ENCODE data around the gene ITPR1. TPM values are rescaled to one million over a fixed set of nuclear protein-coding genes. Genes with fewer than 3 reads are reported as not detected.
"Not testable (repeated sequence)": the region's sequence is repeated elsewhere in the genome, so short reads cannot be mapped to it uniquely, and the experiment has no call there.

ITPR1 gene
- total RNA-seq: 84.5 and 85.2 TPM in 2 replicates

- intact Hi-C loops (cut with micrococcal nuclease): loop anchor here (1.0 to 10.0 kb wide), 19 partner anchors 11 to 1366 kb away; partner anchors contain the start of genes ARL8B, BHLHE40, CRBN and SETMAR
- peak within 1 kb of the TSS; percentile 91 for H3K27ac Mint-ChIP-seq
- no peaks in the 10 kb centered on the region for H3K9me3 Mint-ChIP-seq
- peaks cover 23% of the 10 kb centered on the region for H3K36me3 Mint-ChIP-seq (ENCODE audit: low read depth)
- DNase-seq: peak; percentile 99
- H3K4me1 Mint-ChIP-seq: peaks cover 39% of the 10 kb centered on the region
- H3K4me3 Mint-ChIP-seq: peak within 1 kb of the TSS; percentile 92
- H3K27me3 Mint-ChIP-seq: peaks cover 33% of the 10 kb centered on the region
Measured at GRCh38 chr3:4493014-4493940, at the start of gene ITPR1. Gene ITPR1 (plus strand): TSS chr3:4493348. CDS start chr3:4516492, 23,144 bp downstream.

- intact Hi-C loops (cut with micrococcal nuclease): no loop called here
- H3K36me3 Mint-ChIP-seq (ENCODE audit: low read depth): peaks cover 23% of the 10 kb centered on the region
- no peak for DNase-seq
- H3K4me3 Mint-ChIP-seq: no peak overlapping the region
- H3K9me3 Mint-ChIP-seq: no peaks in the 10 kb centered on the region
- H3K4me1 Mint-ChIP-seq: no peaks in the 10 kb centered on the region
- no peak overlapping the region for H3K27ac Mint-ChIP-seq
- H3K27me3 Mint-ChIP-seq: no peaks in the 10 kb centered on the region
Measured at GRCh38 chr3:4447295-4447999, 45.7 kb upstream of the ITPR1 start.

- Mint-ChIP-seq H3K4me3 (no peak overlapping the region), H3K27ac (no peak overlapping the region), H3K9me3 (no peaks in the 10 kb centered on the region), H3K4me1 (no peaks in the 10 kb centered on the region), H3K27me3 (no peaks in the 10 kb centered on the region), H3K36me3 (ENCODE audit: low read depth) (peaks cover 26% of the 10 kb centered on the region)
- DNase-seq: no peak
- intact Hi-C loops (cut with micrococcal nuclease): no loop called here
Measured at GRCh38 chr3:4448187-4448586, 45.0 kb upstream of the ITPR1 start.

DNA sequence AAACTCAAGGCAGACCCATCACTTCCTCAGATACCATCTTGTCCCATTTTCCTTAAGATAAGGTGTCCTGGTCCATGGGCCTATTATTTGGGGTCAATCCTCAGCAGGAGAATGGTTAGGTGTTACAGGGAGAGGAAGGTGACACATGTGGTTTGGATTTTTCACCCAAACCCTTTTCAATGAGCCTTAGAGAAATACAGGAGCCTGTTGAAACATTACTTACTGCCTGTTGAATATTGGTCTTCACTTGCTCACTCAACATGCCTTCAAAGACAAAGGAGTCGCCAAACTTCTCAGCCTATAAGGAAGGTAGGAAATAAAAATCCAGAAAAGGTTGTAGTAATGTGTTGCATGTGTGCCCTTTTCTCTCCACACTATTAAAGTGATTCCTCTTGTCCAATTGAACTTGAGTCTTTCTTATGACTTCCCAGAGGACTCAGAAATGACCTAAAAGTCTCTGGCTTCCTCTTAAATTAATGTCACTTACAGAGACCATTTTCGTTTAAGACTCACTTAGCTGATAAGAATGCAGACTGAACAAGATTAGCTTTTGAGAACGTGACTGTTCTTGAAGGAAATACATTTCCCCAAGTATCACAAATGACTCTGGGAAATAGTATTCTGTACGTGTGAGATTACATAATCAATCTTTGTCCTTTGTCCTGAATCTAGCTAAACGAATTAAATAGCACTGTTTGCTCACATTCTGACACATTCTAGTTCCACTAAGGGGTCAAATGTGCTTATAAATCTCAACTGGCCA lies 43.9 kb upstream of the ITPR1 start:
- no peak for DNase-seq

GRCh38 chr3:4454142-4454541 lies 39.0 kb upstream of the ITPR1 start:
- no peaks in the 10 kb centered on the region for H3K9me3 Mint-ChIP-seq
- H3K4me1 Mint-ChIP-seq: peaks cover 2% of the 10 kb centered on the region
- no peak overlapping the region for H3K4me3 Mint-ChIP-seq
- intact Hi-C loops (cut with micrococcal nuclease): no loop called here
- H3K27ac Mint-ChIP-seq: no peak overlapping the region
- no peaks in the 10 kb centered on the region for H3K27me3 Mint-ChIP-seq
- H3K36me3 Mint-ChIP-seq (ENCODE audit: low read depth): peaks cover 13% of the 10 kb centered on the region
- no peak for DNase-seq

More for the DNA sequence above, 43.9 kb upstream of the ITPR1 start:
- H3K4me1 Mint-ChIP-seq: no peaks in the 10 kb centered on the region
- intact Hi-C loops (cut with micrococcal nuclease): no loop called here
- H3K9me3 Mint-ChIP-seq: no peaks in the 10 kb centered on the region
- no peaks in the 10 kb centered on the region for H3K27me3 Mint-ChIP-seq
- no peak overlapping the region for H3K4me3 Mint-ChIP-seq
- no peak overlapping the region for H3K27ac Mint-ChIP-seq
- peaks cover 25% of the 10 kb centered on the region for H3K36me3 Mint-ChIP-seq (ENCODE audit: low read depth)

GRCh38 chr3:4456780-4457179 lies 36.4 kb upstream of the ITPR1 start:
- H3K4me1 Mint-ChIP-seq; H3K4me3 Mint-ChIP-seq; DNase-seq; intact Hi-C loops (cut with micrococcal nuclease); H3K9me3 Mint-ChIP-seq; H3K27me3 Mint-ChIP-seq; H3K36me3 Mint-ChIP-seq (ENCODE audit: low read depth); H3K27ac Mint-ChIP-seq: not testable (repeated sequence)

GRCh38 chr3:4458961-4459360 lies 34.2 kb upstream of the ITPR1 start:
- H3K27me3 Mint-ChIP-seq: no peaks in the 10 kb centered on the region
- no peak for DNase-seq
- no peak overlapping the region for H3K4me3 Mint-ChIP-seq
- H3K9me3 Mint-ChIP-seq: no peaks in the 10 kb centered on the region
- H3K27ac Mint-ChIP-seq: no peak overlapping the region
- no peaks in the 10 kb centered on the region for H3K36me3 Mint-ChIP-seq (ENCODE audit: low read depth)
- intact Hi-C loops (cut with micrococcal nuclease): no loop called here
- H3K4me1 Mint-ChIP-seq: peaks cover 4% of the 10 kb centered on the region

DNA sequence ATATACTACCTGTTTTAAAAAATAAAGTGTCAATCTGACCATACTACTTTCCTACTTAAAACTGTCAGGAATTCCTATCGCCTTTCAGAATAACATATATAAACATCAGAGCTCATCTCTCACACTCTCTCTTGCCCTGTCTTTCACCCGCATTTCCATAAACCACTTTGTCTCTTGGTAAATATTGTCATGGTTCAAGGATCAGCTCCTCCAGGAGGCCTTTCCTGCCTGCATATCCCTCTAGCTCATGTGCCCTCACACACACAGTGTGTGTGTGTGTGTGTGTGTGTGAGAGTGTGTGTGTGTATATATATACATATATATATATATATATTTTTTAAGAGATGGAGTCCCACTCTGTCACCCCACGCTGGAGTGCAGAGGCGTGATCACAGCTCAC lies 32.8 kb upstream of the ITPR1 start:
- Mint-ChIP-seq H3K27me3 (no peaks in the 10 kb centered on the region), H3K36me3 (ENCODE audit: low read depth) (no peaks in the 10 kb centered on the region), H3K4me1 (peaks cover 3% of the 10 kb centered on the region), H3K9me3 (no peaks in the 10 kb centered on the region), H3K4me3 (no peak overlapping the region), H3K27ac (no peak overlapping the region)
- DNase-seq: no peak
- intact Hi-C loops (cut with micrococcal nuclease): no loop called here

GRCh38 chr3:4461468-4462090 lies 31.6 kb upstream of the ITPR1 start:
- H3K9me3 Mint-ChIP-seq: no peaks in the 10 kb centered on the region
- H3K27me3 Mint-ChIP-seq: no peaks in the 10 kb centered on the region
- H3K4me3 Mint-ChIP-seq: no peak overlapping the region
- H3K4me1 Mint-ChIP-seq: peaks cover 10% of the 10 kb centered on the region
- DNase-seq: no peak
- H3K27ac Mint-ChIP-seq: no peak overlapping the region
- no peaks in the 10 kb centered on the region for H3K36me3 Mint-ChIP-seq (ENCODE audit: low read depth)
- intact Hi-C loops (cut with micrococcal nuclease): no loop called here

- Mint-ChIP-seq H3K27me3 (no peaks in the 10 kb centered on the region), H3K4me1 (peaks cover 15% of the 10 kb centered on the region), H3K27ac (no peak overlapping the region), H3K4me3 (no peak overlapping the region), H3K36me3 (ENCODE audit: low read depth) (no peaks in the 10 kb centered on the region), H3K9me3 (no peaks in the 10 kb centered on the region)
- no peak for DNase-seq
- intact Hi-C loops (cut with micrococcal nuclease): no loop called here
Measured at GRCh38 chr3:4462369-4463040, 30.6 kb upstream of the ITPR1 start.

DNA sequence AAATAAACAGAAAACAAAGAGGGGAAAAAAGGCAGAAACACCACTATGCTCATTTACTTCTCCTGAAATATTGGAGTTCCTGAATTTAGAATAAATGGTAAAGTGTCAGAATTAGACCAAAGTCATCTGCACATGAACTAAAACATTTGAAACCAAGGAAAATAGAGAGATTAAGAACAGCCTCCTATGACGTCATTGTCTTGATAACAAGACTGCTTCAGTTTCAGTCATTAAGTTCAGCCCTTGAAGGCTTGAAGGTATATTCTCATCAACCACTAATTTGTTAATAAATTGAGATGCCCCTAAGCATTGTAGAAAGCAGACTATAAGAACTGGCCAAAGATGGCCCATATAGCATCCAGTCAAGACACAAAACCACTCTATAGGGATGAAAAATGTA lies 28.6 kb upstream of the ITPR1 start:
- Mint-ChIP-seq H3K4me1 (peaks cover 15% of the 10 kb centered on the region), H3K9me3 (no peaks in the 10 kb centered on the region), H3K4me3 (no peak overlapping the region), H3K27me3 (no peaks in the 10 kb centered on the region), H3K36me3 (ENCODE audit: low read depth) (no peaks in the 10 kb centered on the region), H3K27ac (no peak overlapping the region)
- no peak for DNase-seq
- intact Hi-C loops (cut with micrococcal nuclease): no loop called here

- H3K9me3 Mint-ChIP-seq: no peaks in the 10 kb centered on the region
- DNase-seq: peak; percentile 93
- peak within 1 kb of the TSS; percentile 96 for H3K27ac Mint-ChIP-seq
- H3K4me1 Mint-ChIP-seq: peaks cover 12% of the 10 kb centered on the region
- peaks cover under 1% of the 10 kb centered on the region for H3K27me3 Mint-ChIP-seq
- H3K36me3 Mint-ChIP-seq (ENCODE audit: low read depth): no peaks in the 10 kb centered on the region
- H3K4me3 Mint-ChIP-seq: peak within 1 kb of the TSS; percentile 92
- intact Hi-C loops (cut with micrococcal nuclease): loop anchor here (1.0 to 2.0 kb wide), 3 partner anchors 26 to 116 kb away; partner anchors contain the start of gene ITPR1
Measured at GRCh38 chr3:4466741-4467521, 26.2 kb upstream of the ITPR1 start, which contains the start of gene SUMF1. Gene SUMF1 (minus strand): TSS chr3:4467269. CDS start chr3:4467245, 24 bp downstream.

All from activated CD4-positive, alpha-beta T cell treated with anti-CD3 and anti-CD28 coated beads, Interleukin-2, amount 10 ng/mL, durations not matched to agents 24 days and 14 days (primary cell).